Astrocyte (in vitro differentiated cells and primary cell): ENCODE measurements around the gene ZNF408. TPM values are rescaled to one million over a fixed set of nuclear protein-coding genes. Genes with fewer than 3 reads are reported as not detected.
"Not testable (repeated sequence)": the region's sequence is repeated elsewhere in the genome, so short reads cannot be mapped to it uniquely, and the experiment has no call there.

Experiments
- DNase-seq: peaks from one replicate; pipeline ENCODE4 v3.0.0-alpha.2; 2010; ENCODE audit warnings: low read depth
- FAIRE-seq: peaks from 2 replicates; lab custom pipeline; 2011; peaks lifted over from hg19 to GRCh38; lab: Jason Lieb, UNC
- H2AFZ ChIP-seq: 2 replicates; pipeline ENCODE4 v1.6.0; 2012; ENCODE audit warnings: low read depth, low read length, inconsistent platforms
- H3K27ac ChIP-seq: 2 replicates; pipeline ENCODE4 v1.5.1; 2011; ENCODE audit warnings: low read depth, low read length, inconsistent platforms
- H3K27me3 ChIP-seq: 2 replicates; pipeline ENCODE4 v1.6.0; 2011; ENCODE audit warnings: low read length, inconsistent platforms; ENCODE audit not compliant: insufficient read depth
- H3K36me3 ChIP-seq: 2 replicates; pipeline ENCODE4 v1.5.1; 2011; ENCODE audit warnings: low read length, inconsistent platforms; ENCODE audit not compliant: insufficient read depth
- H3K4me1 ChIP-seq: 2 replicates; pipeline ENCODE4 v1.5.1; 2011; ENCODE audit warnings: low read length, inconsistent platforms; ENCODE audit not compliant: insufficient read depth
- H3K4me2 ChIP-seq: 2 replicates; pipeline ENCODE4 v1.6.0; 2012; ENCODE audit warnings: low read length, inconsistent platforms
- H3K4me3 ChIP-seq: 2 replicates; pipeline ENCODE4 v1.5.1; 2011; ENCODE audit warnings: low read depth, mild to moderate bottlenecking, low read length, inconsistent platforms; ENCODE audit not compliant: insufficient read depth
- H3K79me2 ChIP-seq: 2 replicates; pipeline ENCODE4 v1.6.0; 2012; ENCODE audit warnings: mild to moderate bottlenecking, low read length, inconsistent platforms; ENCODE audit not compliant: insufficient read depth
- H3K9ac ChIP-seq: 2 replicates; pipeline ENCODE4 v1.6.0; 2012; ENCODE audit warnings: mild to moderate bottlenecking, low read length, inconsistent platforms
- H3K9me3 ChIP-seq: 2 replicates; pipeline ENCODE4 v1.5.1; 2012; ENCODE audit warnings: low read depth, mild to moderate bottlenecking, low read length, inconsistent platforms; ENCODE audit not compliant: insufficient read depth
- H4K20me1 ChIP-seq: 2 replicates; pipeline ENCODE4 v1.6.0; 2012; ENCODE audit warnings: low read length, inconsistent platforms; ENCODE audit not compliant: insufficient read depth
- H3K27ac Mint-ChIP-seq: one replicate; pipeline ENCODE4 v1.8.0; 2021; ENCODE audit warnings: mild to moderate bottlenecking, mixed read lengths; ENCODE audit not compliant: unreplicated experiment
- H3K27me3 Mint-ChIP-seq: one replicate; pipeline ENCODE4 v1.8.0; 2021; ENCODE audit warnings: low read depth, mixed read lengths; ENCODE audit not compliant: unreplicated experiment
- H3K36me3 Mint-ChIP-seq: one replicate; pipeline ENCODE4 v1.8.0; 2021; ENCODE audit warnings: low read depth, mixed read lengths; ENCODE audit not compliant: unreplicated experiment
- H3K4me1 Mint-ChIP-seq: one replicate; pipeline ENCODE4 v1.8.0; 2021; ENCODE audit warnings: low read depth, mixed read lengths; ENCODE audit not compliant: unreplicated experiment
- H3K4me3 Mint-ChIP-seq: one replicate; pipeline ENCODE4 v1.8.0; 2021; ENCODE audit warnings: mild to moderate bottlenecking, moderate library complexity, mixed read lengths; ENCODE audit not compliant: unreplicated experiment
- H3K9me3 Mint-ChIP-seq: one replicate; pipeline ENCODE4 v1.8.0; 2021; ENCODE audit warnings: mild to moderate bottlenecking, mixed read lengths; ENCODE audit not compliant: unreplicated experiment
- EZH2 ChIP-seq: IDR thresholded peaks from 2 replicates; pipeline ENCODE4 v1.6.1; 2012; ENCODE audit warnings: mild to moderate bottlenecking, low read length, inconsistent platforms; ENCODE audit not compliant: insufficient read depth
- total RNA-seq: library from RNA; stranded (reverse); gene quantifications from 2 replicates; pipeline ENCODE4 v1.2.1, GENCODE V29; 2021
- TF ChIP-seq, protein P1 (sequence below): IDR thresholded peaks from 2 replicates; pipeline ENCODE4 v1.5.1; 2011; ENCODE audit warnings: low read depth, mild to moderate bottlenecking, inconsistent platforms, low read length, moderate library complexity; ENCODE audit not compliant: insufficient read depth

The ZNF408 gene
- total RNA-seq, 1 donor from 2014 or later: 18.3 TPM

DNA sequence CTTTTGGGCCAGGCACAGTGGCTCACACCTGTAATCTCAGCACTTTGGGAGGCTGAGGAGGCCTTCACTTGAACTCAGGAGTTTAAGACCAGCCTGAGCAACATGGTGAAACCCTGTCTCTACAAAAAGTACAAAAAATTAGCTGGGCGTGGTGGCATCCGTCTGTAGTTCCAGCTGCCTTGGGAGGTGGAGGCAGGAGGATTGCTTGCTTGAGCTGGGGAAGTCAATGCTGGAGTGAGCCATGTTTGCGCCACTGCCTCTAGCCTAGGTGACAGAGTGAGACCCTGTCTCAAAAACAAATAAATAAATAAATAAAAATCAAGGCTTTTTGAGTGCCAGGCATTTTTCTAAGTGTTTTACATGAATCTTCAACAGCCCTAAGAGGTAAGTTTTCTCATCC is 30.3 kb upstream of the ZNF408 start:
- H3K4me3 Mint-ChIP-seq, H3K9me3 ChIP-seq, H3K4me1 ChIP-seq, H3K4me3 ChIP-seq, FAIRE-seq, H2AFZ ChIP-seq, H3K79me2 ChIP-seq, H3K9me3 Mint-ChIP-seq, H3K27ac Mint-ChIP-seq, H3K9ac ChIP-seq, H3K27ac ChIP-seq, H3K27me3 ChIP-seq, DNase-seq, H4K20me1 ChIP-seq, H3K4me2 ChIP-seq, H3K27me3 Mint-ChIP-seq: not testable (repeated sequence)
- peaks cover 14% of the 10 kb centered on the region for H3K4me1 Mint-ChIP-seq
- peaks cover 35% of the 10 kb centered on the region for H3K36me3 Mint-ChIP-seq
- peaks cover 43% of the 10 kb centered on the region for H3K36me3 ChIP-seq

DNA sequence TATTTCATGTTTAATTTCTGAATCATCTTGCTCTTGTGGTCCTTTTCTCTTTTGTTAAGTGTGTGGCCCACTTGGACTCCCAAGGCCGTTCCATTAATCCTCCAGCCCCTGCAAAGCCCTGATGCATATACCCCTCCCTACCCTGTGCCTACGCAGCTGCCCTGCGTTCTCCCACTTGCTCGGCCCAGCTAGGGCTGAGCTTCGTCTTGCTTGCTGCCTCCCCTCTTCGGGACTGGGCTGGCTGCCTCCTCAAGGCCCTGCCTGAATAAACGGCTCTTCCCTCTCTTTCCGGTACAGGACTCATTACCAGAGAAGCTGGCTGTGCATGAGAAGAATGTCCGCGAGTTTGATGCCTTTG is 28.9 kb upstream of the ZNF408 start:
- Histone ChIP-seq H3K79me2 (no peaks in the 10 kb centered on the region), H3K9me3 (no peaks in the 10 kb centered on the region), H3K4me3 (no peak overlapping the region), H3K4me2 (no peak overlapping the region), H3K4me1 (peaks cover 12% of the 10 kb centered on the region), H3K9ac (no peak overlapping the region), H4K20me1 (no peaks in the 10 kb centered on the region), H3K36me3 (peaks cover 43% of the 10 kb centered on the region), H3K27ac (no peak overlapping the region), H2AFZ (no peak overlapping the region), H3K27me3 (no peaks in the 10 kb centered on the region)
- Mint-ChIP-seq H3K4me1 (peaks cover 15% of the 10 kb centered on the region), H3K4me3 (no peak overlapping the region), H3K27me3 (no peaks in the 10 kb centered on the region), H3K36me3 (peaks cover 36% of the 10 kb centered on the region), H3K27ac (no peak overlapping the region), H3K9me3 (no peaks in the 10 kb centered on the region)
- DNase-seq (no peak), FAIRE-seq (no peak)
- no peak for TF ChIP-seq EZH2
- TF ChIP-seq, protein P1, sequence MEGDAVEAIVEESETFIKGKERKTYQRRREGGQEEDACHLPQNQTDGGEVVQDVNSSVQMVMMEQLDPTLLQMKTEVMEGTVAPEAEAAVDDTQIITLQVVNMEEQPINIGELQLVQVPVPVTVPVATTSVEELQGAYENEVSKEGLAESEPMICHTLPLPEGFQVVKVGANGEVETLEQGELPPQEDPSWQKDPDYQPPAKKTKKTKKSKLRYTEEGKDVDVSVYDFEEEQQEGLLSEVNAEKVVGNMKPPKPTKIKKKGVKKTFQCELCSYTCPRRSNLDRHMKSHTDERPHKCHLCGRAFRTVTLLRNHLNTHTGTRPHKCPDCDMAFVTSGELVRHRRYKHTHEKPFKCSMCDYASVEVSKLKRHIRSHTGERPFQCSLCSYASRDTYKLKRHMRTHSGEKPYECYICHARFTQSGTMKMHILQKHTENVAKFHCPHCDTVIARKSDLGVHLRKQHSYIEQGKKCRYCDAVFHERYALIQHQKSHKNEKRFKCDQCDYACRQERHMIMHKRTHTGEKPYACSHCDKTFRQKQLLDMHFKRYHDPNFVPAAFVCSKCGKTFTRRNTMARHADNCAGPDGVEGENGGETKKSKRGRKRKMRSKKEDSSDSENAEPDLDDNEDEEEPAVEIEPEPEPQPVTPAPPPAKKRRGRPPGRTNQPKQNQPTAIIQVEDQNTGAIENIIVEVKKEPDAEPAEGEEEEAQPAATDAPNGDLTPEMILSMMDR: no peak

DNA sequence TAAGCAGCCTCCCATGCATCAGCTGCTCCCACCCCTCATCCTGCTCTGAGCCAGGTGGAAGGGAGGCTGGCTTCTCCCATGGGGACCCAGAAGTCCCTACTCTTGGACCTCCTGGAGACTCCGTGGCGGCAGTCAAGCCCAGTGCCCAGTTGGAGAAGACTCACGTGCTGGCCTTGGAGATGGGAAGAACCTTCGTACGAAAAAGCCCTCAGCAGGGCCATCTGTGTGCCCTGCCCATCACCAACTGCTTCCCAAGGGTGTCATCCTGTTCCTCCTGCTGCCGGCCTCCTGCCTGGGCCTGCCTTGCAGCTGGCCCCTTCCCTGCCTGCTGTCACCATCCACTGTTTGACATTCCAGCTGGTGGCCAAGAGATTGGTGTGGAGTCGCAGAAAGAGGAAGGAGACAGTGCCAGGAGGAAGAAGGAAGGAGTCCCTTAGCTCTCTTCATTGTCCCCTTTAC is 28.4 kb upstream of the ZNF408 start:
- no peaks in the 10 kb centered on the region for H4K20me1 ChIP-seq
- H3K9me3 Mint-ChIP-seq: no peaks in the 10 kb centered on the region
- peak overlapping the region; percentile 28 for H3K27ac Mint-ChIP-seq
- H3K27me3 ChIP-seq: no peaks in the 10 kb centered on the region
- no peak overlapping the region for H3K27ac ChIP-seq
- no peaks in the 10 kb centered on the region for H3K9me3 ChIP-seq
- no peak overlapping the region for H3K4me3 ChIP-seq
- H3K36me3 ChIP-seq: peaks cover 47% of the 10 kb centered on the region
- no peak for TF ChIP-seq EZH2
- TF ChIP-seq, protein P1: no peak
- peaks cover 37% of the 10 kb centered on the region for H3K36me3 Mint-ChIP-seq
- H3K4me1 Mint-ChIP-seq: peaks cover 17% of the 10 kb centered on the region
- no peaks in the 10 kb centered on the region for H3K27me3 Mint-ChIP-seq
- no peak overlapping the region for H3K4me3 Mint-ChIP-seq
- peaks cover 12% of the 10 kb centered on the region for H3K4me1 ChIP-seq
- H3K4me2 ChIP-seq: no peak overlapping the region
- FAIRE-seq (no peak), DNase-seq (no peak)
- H3K79me2 ChIP-seq: no peaks in the 10 kb centered on the region
- H2AFZ ChIP-seq: no peak overlapping the region
- no peak overlapping the region for H3K9ac ChIP-seq
